Activated T-cell treated with anti-CD3 and anti-CD28 coated beads for 24 hours (primary cell): Measurements from ENCODE around the gene FBXO9.

Source experiments
- DNase-seq: peaks from one replicate; pipeline ENCODE4 v3.0.0-alpha.2; 2020; ENCODE audit warnings: low read depth

The FBXO9 gene

GRCh38 chr6:53095270-53095669 lies 30.1 kb downstream of the FBXO9 start:
- no peak for DNase-seq

- DNase-seq: no peak
These were observed 30.5 kb downstream of the FBXO9 start for GRCh38 chr6:53095716-53096115.

GRCh38 chr6:53100561-53100960 lies 35.4 kb downstream of the FBXO9 start:
- no peak for DNase-seq

GRCh38 chr6:53101006-53101405 lies 35.8 kb downstream of the FBXO9 start:
- DNase-seq: no peak

- DNase-seq: no peak
These were observed 38.9 kb downstream of the FBXO9 start for GRCh38 chr6:53103993-53104675.

GRCh38 chr6:53104916-53105315 lies 39.7 kb downstream of the FBXO9 start:
- no peak for DNase-seq

- DNase-seq: no peak
These were observed 41.9 kb downstream of the FBXO9 start for GRCh38 chr6:53107091-53107490.

GRCh38 chr6:53109612-53110011 lies 44.4 kb downstream of the FBXO9 start:
- DNase-seq: no peak

- no peak for DNase-seq
These were observed 46.7 kb downstream of the FBXO9 start for GRCh38 chr6:53111865-53112264.

GRCh38 chr6:53112404-53112803 lies 47.2 kb downstream of the FBXO9 start:
- DNase-seq: no peak

GRCh38 chr6:53112871-53113270 lies 47.7 kb downstream of the FBXO9 start:
- no peak for DNase-seq

- DNase-seq: no peak
These were observed 48.5 kb downstream of the FBXO9 start for GRCh38 chr6:53113742-53114141.

GRCh38 chr6:53115113-53115512 lies 49.9 kb downstream of the FBXO9 start:
- no peak for DNase-seq

GRCh38 chr6:53115741-53116140 lies 50.5 kb downstream of the FBXO9 start:
- DNase-seq: no peak

GRCh38 chr6:53119349-53119748 lies 54.1 kb downstream of the FBXO9 start:
- DNase-seq: no peak

GRCh38 chr6:53119772-53120409 lies 54.7 kb downstream of the FBXO9 start:
- DNase-seq: no peak

GRCh38 chr6:53124131-53124800 lies 59.1 kb downstream of the FBXO9 start:
- no peak for DNase-seq

- no peak for DNase-seq
These were observed 60.1 kb downstream of the FBXO9 start for GRCh38 chr6:53125276-53125675.

- DNase-seq: no peak
These were observed 63.6 kb downstream of the FBXO9 start for GRCh38 chr6:53128842-53129241.

- DNase-seq: no peak
These were observed 65.5 kb downstream of the FBXO9 start for GRCh38 chr6:53130569-53131290.

GRCh38 chr6:53133961-53134360 lies 68.8 kb downstream of the FBXO9 start:
- DNase-seq: no peak

GRCh38 chr6:53134601-53135235 lies 69.5 kb downstream of the FBXO9 start:
- DNase-seq: no peak
